OCI-LY7 (cell line): ENCODE results near the gene MAML3. TPM values are rescaled to one million over a fixed set of nuclear protein-coding genes. Genes with fewer than 3 reads are reported as not detected.

Source experiments
- BruUV-seq: library from RNA; stranded (reverse); fragments of 400-500 nt; replicated peaks from 2 replicates; lab custom pipeline; 2021; lab: Mats Ljungman, UMichigan
- CTCF ChIA-PET: fragments of 300-600 bp; sonication (Branson Sonifier 250); formaldehyde crosslinking; loops from one replicate; lab custom pipeline; 2022; ENCODE audit warnings: antibody characterized with exemption; ENCODE audit not compliant: unreplicated experiment; lab: Charles Lee
- POLR2A ChIA-PET: fragments of 300-600 bp; sonication (Branson Sonifier 250); formaldehyde crosslinking; loops from one replicate; lab custom pipeline; 2022; ENCODE audit warnings: antibody characterized with exemption; lab: Charles Lee
- DNase-seq: peaks from one replicate; pipeline ENCODE4 v3.0.0-alpha.2; 2015; ENCODE audit warnings: low spot score
- H2AFZ ChIP-seq: fragments of 200-600 bp; sonication (generic), shearing (Covaris generic); 2 replicates; pipeline ENCODE4 v1.6.1; 2014; ENCODE audit warnings: mild to moderate bottlenecking, antibody characterized with exemption, low read length, moderate library complexity
- H3K27ac ChIP-seq: fragments of 200-600 bp; sonication (generic); 2 replicates; pipeline ENCODE4 v1.5.1; 2014; ENCODE audit warnings: mixed run types, low read depth, mild to moderate bottlenecking, moderate library complexity, low read length, inconsistent platforms; ENCODE audit not compliant: poor library complexity, severe bottlenecking
- H3K36me3 ChIP-seq: fragments of 200-600 bp; sonication (generic); 2 replicates; pipeline ENCODE4 v1.6.1; 2014; ENCODE audit warnings: mild to moderate bottlenecking, antibody characterized with exemption, low read length, moderate library complexity, mixed read lengths; ENCODE audit not compliant: insufficient read depth
- H3K4me1 ChIP-seq: fragments of 200-600 bp; sonication (generic); 2 replicates; pipeline ENCODE4 v1.5.1; 2014; ENCODE audit warnings: mild to moderate bottlenecking, low read length; ENCODE audit not compliant: insufficient read depth, poor library complexity, severe bottlenecking
- H3K4me2 ChIP-seq: fragments of 200-600 bp; sonication (generic); 2 replicates; pipeline ENCODE4 v1.6.1; 2014; ENCODE audit warnings: mild to moderate bottlenecking, low read length
- H3K4me3 ChIP-seq: fragments of 200-600 bp; sonication (generic); 2 replicates; pipeline ENCODE4 v1.5.1; 2014; ENCODE audit warnings: mild to moderate bottlenecking, low read depth, low read length; ENCODE audit not compliant: poor library complexity, severe bottlenecking
- H3K79me2 ChIP-seq: fragments of 200-600 bp; sonication (generic); 2 replicates; pipeline ENCODE4 v1.6.1; 2016; ENCODE audit warnings: low read depth, mild to moderate bottlenecking, low read length, moderate library complexity, mixed read lengths; ENCODE audit not compliant: insufficient read depth
- H3K9me2 ChIP-seq: fragments of 200-600 bp; sonication (generic); 2 replicates; pipeline ENCODE4 v1.6.1; 2016; ENCODE audit warnings: mild to moderate bottlenecking, low read length, mixed read lengths; ENCODE audit not compliant: insufficient read depth
- H3K9me3 ChIP-seq: fragments of 200-600 bp; sonication (generic); 2 replicates; pipeline ENCODE4 v1.6.1; 2014; ENCODE audit warnings: mild to moderate bottlenecking, mixed run types, low read length, mixed read lengths
- H4K20me1 ChIP-seq: fragments of 200-600 bp; sonication (generic); 2 replicates; pipeline ENCODE4 v1.6.1; 2014; ENCODE audit warnings: mild to moderate bottlenecking, antibody characterized with exemption, low read length, moderate library complexity, mixed read lengths; ENCODE audit not compliant: insufficient read depth
- EZH2phosphoT487 ChIP-seq: fragments of 200-600 bp; sonication (generic); IDR thresholded peaks from 2 replicates; pipeline ENCODE4 v1.6.1; 2018; ENCODE audit warnings: low read depth, borderline replicate concordance, mild to moderate bottlenecking, mixed run types, antibody characterized with exemption, low read length, moderate library complexity, mixed read lengths
- intact Hi-C: fragments of 100-400 bp; cut with micrococcal nuclease; formaldehyde crosslinking; loops from one replicate; pipeline ENCODE4 v1.10.0; 2022; ENCODE audit not compliant: unreplicated experiment
- total RNA-seq, 2 experiments: library from RNA; depleted of rRNA in 1 of 2; stranded (reverse); fragments of >200 nt in 1 of 2; shearing (Covaris generic) in 1 of 2; gene quantifications; 2 replicates each; pipeline ENCODE4 v1.2.3, GENCODE V29; 2014 to 2022
- TF ChIP-seq, protein P1 (sequence below): fragments of 200-600 bp; sonication (generic); conservative IDR thresholded peaks from 2 replicates; pipeline ENCODE4 v1.5.1; 2014; ENCODE audit warnings: mild to moderate bottlenecking, antibody characterized with exemption, low read length, moderate library complexity, mixed read lengths

MAML3 gene
- total RNA-seq, 2 experiments from 2014 or later, result 0.80 to 1.2 TPM

GRCh38 chr4:140121646-140122045 lies 32.3 kb downstream of the MAML3 start:
- TF ChIP-seq, protein P1, sequence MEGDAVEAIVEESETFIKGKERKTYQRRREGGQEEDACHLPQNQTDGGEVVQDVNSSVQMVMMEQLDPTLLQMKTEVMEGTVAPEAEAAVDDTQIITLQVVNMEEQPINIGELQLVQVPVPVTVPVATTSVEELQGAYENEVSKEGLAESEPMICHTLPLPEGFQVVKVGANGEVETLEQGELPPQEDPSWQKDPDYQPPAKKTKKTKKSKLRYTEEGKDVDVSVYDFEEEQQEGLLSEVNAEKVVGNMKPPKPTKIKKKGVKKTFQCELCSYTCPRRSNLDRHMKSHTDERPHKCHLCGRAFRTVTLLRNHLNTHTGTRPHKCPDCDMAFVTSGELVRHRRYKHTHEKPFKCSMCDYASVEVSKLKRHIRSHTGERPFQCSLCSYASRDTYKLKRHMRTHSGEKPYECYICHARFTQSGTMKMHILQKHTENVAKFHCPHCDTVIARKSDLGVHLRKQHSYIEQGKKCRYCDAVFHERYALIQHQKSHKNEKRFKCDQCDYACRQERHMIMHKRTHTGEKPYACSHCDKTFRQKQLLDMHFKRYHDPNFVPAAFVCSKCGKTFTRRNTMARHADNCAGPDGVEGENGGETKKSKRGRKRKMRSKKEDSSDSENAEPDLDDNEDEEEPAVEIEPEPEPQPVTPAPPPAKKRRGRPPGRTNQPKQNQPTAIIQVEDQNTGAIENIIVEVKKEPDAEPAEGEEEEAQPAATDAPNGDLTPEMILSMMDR, result no peak
- TF ChIP-seq EZH2phosphoT487, result no peak
- H2AFZ ChIP-seq, result no peak overlapping the region
- no peaks in the 10 kb centered on the region for H4K20me1 ChIP-seq
- intact Hi-C loops, result no loop called here
- no peak overlapping the region for H3K4me2 ChIP-seq
- H3K79me2 ChIP-seq, result no peaks in the 10 kb centered on the region
- H3K9me3 ChIP-seq, result no peaks in the 10 kb centered on the region
- BruUV-seq, result no TSS peak
- H3K36me3 ChIP-seq, result no peaks in the 10 kb centered on the region
- ChIA-PET CTCF (no interaction called here), POLR2A (no interaction called here)
- H3K4me1 ChIP-seq, result no peaks in the 10 kb centered on the region
- H3K9me2 ChIP-seq, result no peaks in the 10 kb centered on the region
- no peak overlapping the region for H3K27ac ChIP-seq
- DNase-seq, result no peak
- no peak overlapping the region for H3K4me3 ChIP-seq

DNA sequence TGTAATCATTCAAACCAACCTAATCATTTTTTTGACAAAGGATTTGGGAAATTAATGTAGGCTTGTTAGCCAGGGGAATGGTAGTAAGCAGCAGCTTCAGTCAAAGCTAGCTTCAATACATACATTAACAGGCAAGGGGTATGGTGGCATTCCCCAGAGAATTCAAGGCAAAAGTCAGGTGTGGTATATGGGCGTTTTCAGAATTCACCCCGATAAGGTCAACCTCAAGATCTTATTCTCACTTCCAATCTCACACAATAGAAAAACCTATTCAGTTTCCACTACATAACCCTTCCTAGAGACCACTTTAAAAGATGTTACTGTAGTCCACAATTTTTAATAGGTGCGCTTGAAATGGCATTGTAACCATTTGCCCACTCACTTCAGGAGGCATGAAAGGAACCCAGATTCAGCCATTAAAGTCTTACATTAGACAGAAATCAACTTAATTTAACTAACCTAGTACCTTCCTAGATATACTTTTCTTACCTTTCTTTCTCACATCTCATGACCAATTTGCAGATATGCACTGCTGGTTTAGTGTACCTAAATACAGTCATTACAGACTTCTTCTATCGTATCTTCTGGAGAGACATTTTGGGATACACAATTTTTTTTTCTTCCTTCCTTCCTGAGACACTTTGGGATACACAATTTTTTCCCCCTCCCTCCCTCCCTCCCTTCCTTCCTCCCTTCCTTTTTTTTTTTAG lies 34.9 kb downstream of the MAML3 start:
- Histone ChIP-seq H3K79me2 (no peaks in the 10 kb centered on the region), H4K20me1 (no peaks in the 10 kb centered on the region), H3K9me3 (no peaks in the 10 kb centered on the region), H3K36me3 (no peaks in the 10 kb centered on the region), H3K27ac (no peak overlapping the region), H3K4me3 (no peak overlapping the region), H2AFZ (no peak overlapping the region), H3K4me2 (no peak overlapping the region), H3K4me1 (no peaks in the 10 kb centered on the region), H3K9me2 (no peaks in the 10 kb centered on the region)
- ChIA-PET CTCF (no interaction called here), POLR2A (no interaction called here)
- DNase-seq, result no peak
- intact Hi-C loops, result no loop called here
- TF ChIP-seq, protein P1, result no peak
- TF ChIP-seq EZH2phosphoT487, result no peak
- no TSS peak for BruUV-seq

GRCh38 chr4:140117947-140118346 lies 36.0 kb downstream of the MAML3 start:
- H3K36me3 ChIP-seq, result no peaks in the 10 kb centered on the region
- BruUV-seq, result no TSS peak
- no peaks in the 10 kb centered on the region for H3K4me1 ChIP-seq
- DNase-seq, result no peak
- intact Hi-C loops, result no loop called here
- no peak overlapping the region for H3K27ac ChIP-seq
- H3K9me3 ChIP-seq, result no peaks in the 10 kb centered on the region
- H3K9me2 ChIP-seq, result no peaks in the 10 kb centered on the region
- ChIA-PET POLR2A (no interaction called here), CTCF (no interaction called here)
- H3K79me2 ChIP-seq, result no peaks in the 10 kb centered on the region
- H3K4me3 ChIP-seq, result no peak overlapping the region
- no peak overlapping the region for H2AFZ ChIP-seq
- no peaks in the 10 kb centered on the region for H4K20me1 ChIP-seq
- no peak overlapping the region for H3K4me2 ChIP-seq
- TF ChIP-seq, protein P1, result no peak
- TF ChIP-seq EZH2phosphoT487, result no peak
